HEK293 (cell line): Measurements from ENCODE around the gene RRN3.
"Not testable (repeated sequence)": the region's sequence is repeated elsewhere in the genome, so short reads cannot be mapped to it uniquely, and the experiment has no call there.

Source experiments
- CTCF ChIA-PET: fragments of 350-600 bp; formaldehyde crosslinking; extraction: SDS; loops from one replicate; lab custom pipeline; 2021; ENCODE audit warnings: antibody characterized with exemption; lab: Yijun Ruan, JAX
- POLR2A ChIA-PET: fragments of 300-600 bp; formaldehyde crosslinking; extraction: SDS; loops from one replicate; lab custom pipeline; 2020; ENCODE audit warnings: antibody characterized with exemption, inconsistent platforms; lab: Yijun Ruan, JAX
- H3K27ac ChIP-seq: fragments of 200-500 bp; sonication (Bioruptor generic); 2 replicates; pipeline ENCODE4 v1.5.1; 2014; ENCODE audit warnings: low read depth, low read length, control low read depth, inconsistent platforms; ENCODE audit errors: extremely low read depth
- H3K36me3 ChIP-seq, 2 experiments: fragments of 200-500 bp in 1 of 2; sonication (Bioruptor generic) in 1 of 2; 1 replicate in 1 of 2; 2 replicates in 1 of 2; pipeline ENCODE4 v1.5.1; 2014 to 2017; ENCODE audit warnings: inconsistent platforms in 2 of 2, low read length in 2 of 2; ENCODE audit not compliant: control insufficient read depth in 2 of 2, insufficient read depth in 1 of 2
- H3K4me1 ChIP-seq: fragments of 200-500 bp; sonication (Bioruptor generic); 2 replicates; pipeline ENCODE4 v1.5.1; 2014; ENCODE audit warnings: mild to moderate bottlenecking, low read length, inconsistent platforms; ENCODE audit not compliant: control insufficient read depth, insufficient read depth
- H3K4me3 ChIP-seq: 2 replicates; pipeline ENCODE4 v1.5.1; 2011; ENCODE audit warnings: low read depth, mild to moderate bottlenecking, control low read depth, low read length, moderate library complexity
- H3K9me3 ChIP-seq: fragments of 200-500 bp; sonication (Bioruptor generic); 2 replicates; pipeline ENCODE4 v1.5.1; 2014; ENCODE audit warnings: low read depth, low read length, inconsistent platforms; ENCODE audit not compliant: control insufficient read depth, insufficient read depth
- BCL11A ChIP-seq: fragments of 450-650 bp; formaldehyde crosslinking; IDR thresholded peaks from 2 replicates; pipeline ENCODE4 v1.5.1; 2016; ENCODE audit warnings: low read depth, missing biosample characterization, missing genetic modification characterization
- HIC1 ChIP-seq: fragments of 450-650 bp; formaldehyde crosslinking; IDR thresholded peaks from 2 replicates; pipeline ENCODE4 v1.5.1; 2016; ENCODE audit warnings: missing biosample characterization, missing genetic modification characterization
- HOXD13 ChIP-seq: sonication (generic); formaldehyde crosslinking; IDR thresholded peaks from 2 replicates; pipeline ENCODE4 v1.8.0; 2022; ENCODE audit warnings: missing genetic modification reagents, borderline replicate concordance
- PATZ1 ChIP-seq: fragments of 450-650 bp; formaldehyde crosslinking; IDR thresholded peaks from 2 replicates; pipeline ENCODE4 v1.5.1; 2016; ENCODE audit warnings: missing biosample characterization, missing genetic modification characterization
- SCRT2 ChIP-seq: fragments of 450-650 bp; formaldehyde crosslinking; IDR thresholded peaks from 2 replicates; pipeline ENCODE4 v1.5.1; 2016; ENCODE audit warnings: missing biosample characterization, missing genetic modification characterization
- ZBTB21 ChIP-seq: fragments of 450-650 bp; formaldehyde crosslinking; IDR thresholded peaks from 2 replicates; pipeline ENCODE4 v1.5.1; 2017; ENCODE audit warnings: missing biosample characterization, missing genetic modification characterization
- ZFP69B ChIP-seq: fragments of 450-650 bp; formaldehyde crosslinking; IDR thresholded peaks from 2 replicates; pipeline ENCODE4 v1.5.1; 2016; ENCODE audit warnings: missing biosample characterization, missing genetic modification characterization
- ZNF19 ChIP-seq: fragments of 450-650 bp; formaldehyde crosslinking; IDR thresholded peaks from 2 replicates; pipeline ENCODE4; 2016; ENCODE audit warnings: missing biosample characterization, missing genetic modification characterization, low read depth
- ZNF223 ChIP-seq: fragments of 450-650 bp; formaldehyde crosslinking; IDR thresholded peaks from 2 replicates; pipeline ENCODE4 v1.5.1; 2016; ENCODE audit warnings: missing biosample characterization, missing genetic modification characterization
- ZNF280C ChIP-seq: fragments of 450-650 bp; formaldehyde crosslinking; IDR thresholded peaks from 2 replicates; pipeline ENCODE4 v1.5.1; 2016; ENCODE audit warnings: missing biosample characterization, missing genetic modification characterization
- ZNF302 ChIP-seq: fragments of 450-650 bp; formaldehyde crosslinking; IDR thresholded peaks from 2 replicates; pipeline ENCODE4 v1.5.1; 2016; ENCODE audit warnings: missing biosample characterization, missing genetic modification characterization, low read depth
- ZNF366 ChIP-seq: fragments of 450-650 bp; formaldehyde crosslinking; conservative IDR thresholded peaks from 2 replicates; pipeline ENCODE4 v1.5.1; 2016; ENCODE audit warnings: missing biosample characterization, missing genetic modification characterization
- ZNF394 ChIP-seq: fragments of 450-650 bp; formaldehyde crosslinking; IDR thresholded peaks from 2 replicates; pipeline ENCODE4 v1.5.1; 2016; ENCODE audit warnings: missing biosample characterization, missing genetic modification characterization, mild to moderate bottlenecking, moderate library complexity, borderline replicate concordance
- ZNF416 ChIP-seq: fragments of 450-650 bp; formaldehyde crosslinking; IDR thresholded peaks from 2 replicates; pipeline ENCODE4 v1.5.1; 2016; ENCODE audit warnings: missing biosample characterization, missing genetic modification characterization
- ZNF510 ChIP-seq: fragments of 450-650 bp; formaldehyde crosslinking; IDR thresholded peaks from 2 replicates; pipeline ENCODE4 v1.5.1; 2018; ENCODE audit warnings: mild to moderate bottlenecking, missing genetic modification characterization, missing biosample characterization; ENCODE audit not compliant: insufficient replicate concordance
- ZNF623 ChIP-seq: fragments of 450-650 bp; formaldehyde crosslinking; IDR thresholded peaks from 2 replicates; pipeline ENCODE4 v1.5.1; 2016; ENCODE audit warnings: missing biosample characterization, missing genetic modification characterization
- ZNF670 ChIP-seq: fragments of 450-650 bp; formaldehyde crosslinking; IDR thresholded peaks from 2 replicates; pipeline ENCODE4 v1.5.1; 2016; ENCODE audit warnings: missing biosample characterization, missing genetic modification characterization, low read depth
- ZNF76 ChIP-seq: fragments of 450-650 bp; formaldehyde crosslinking; IDR thresholded peaks from 2 replicates; pipeline ENCODE4; 2016; ENCODE audit warnings: low read depth, missing biosample characterization, missing genetic modification characterization, borderline replicate concordance
- ZNF777 ChIP-seq: fragments of 450-650 bp; formaldehyde crosslinking; IDR thresholded peaks from 2 replicates; pipeline ENCODE4 v1.5.1; 2017; ENCODE audit warnings: missing biosample characterization, missing genetic modification characterization, borderline replicate concordance
- ZNF792 ChIP-seq: fragments of 450-650 bp; formaldehyde crosslinking; IDR thresholded peaks from 2 replicates; pipeline ENCODE4 v1.5.1; 2016; ENCODE audit warnings: missing biosample characterization, missing genetic modification characterization

Gene RRN3

GRCh38 chr16:15143601-15144091 is 49.6 kb upstream of the RRN3 start:
- CTCF ChIA-PET, H3K9me3 ChIP-seq, POLR2A ChIA-PET, H3K36me3 ChIP-seq, H3K4me3 ChIP-seq, H3K27ac ChIP-seq, H3K4me1 ChIP-seq: not testable (repeated sequence)
- TF ChIP-seq HIC1 (0 out of 2 replicates have a peak, but pooled peaks have one; percentile 33), SCRT2 (tag by site-specific recombination) (peak; percentile 74)

- CTCF ChIA-PET, H3K36me3 ChIP-seq, H3K4me1 ChIP-seq, H3K27ac ChIP-seq, POLR2A ChIA-PET, H3K9me3 ChIP-seq, H3K4me3 ChIP-seq: not testable (repeated sequence)
Observed at GRCh38 chr16:15142891-15143600, 49.0 kb upstream of the RRN3 start.

GRCh38 chr16:15142107-15142890 is 48.2 kb upstream of the RRN3 start:
- H3K4me1 ChIP-seq, H3K27ac ChIP-seq, H3K9me3 ChIP-seq, H3K4me3 ChIP-seq, POLR2A ChIA-PET, H3K36me3 ChIP-seq, CTCF ChIA-PET: not testable (repeated sequence)
- 0 out of 2 replicates have a peak, but pooled peaks have one; percentile 22 for TF ChIP-seq PATZ1 (tag by site-specific recombination)
- TF ChIP-seq, all 188 proteins: peak for 1; not testable (repeated sequence) for 187

- H3K27ac ChIP-seq, result no peak overlapping the region
- TF ChIP-seq ZNF366 (tag by site-specific recombination) (no peak), ZBTB21 (tag by site-specific recombination) (no peak), ZNF777 (tag by site-specific recombination) (no peak), ZNF623 (no peak), ZNF19 (tag by site-specific recombination) (no peak), BCL11A (tag by site-specific recombination) (no peak), ZNF280C (no peak), ZFP69B (no peak), ZNF223 (tag by site-specific recombination) (no peak), ZNF76 (tag by site-specific recombination) (no peak), HOXD13 (CRISPR knock-in tag) (no peak), ZNF792 (tag by site-specific recombination) (no peak), ZNF416 (tag by site-specific recombination) (no peak), ZNF670 (no peak), ZNF302 (no peak), ZNF394 (tag by site-specific recombination) (no peak), ZNF510 (no peak)
- TF ChIP-seq, all 188 proteins: peak for 0
- Histone ChIP-seq H3K36me3 (no peaks in the 10 kb centered on the region), H3K4me3 (no peak overlapping the region), H3K4me1 (peaks cover 5% of the 10 kb centered on the region; the same call in 1 of the 2 replicates), H3K9me3 (no peaks in the 10 kb centered on the region)
- ChIA-PET POLR2A (no interaction called here), CTCF (no interaction called here)
Observed at GRCh38 chr16:15141586-15141985, 47.5 kb upstream of the RRN3 start.
